Bone marrow (tissue), 2 donors: ENCODE results near the gene CD8B2.
"Not testable (repeated sequence)": the region's sequence is repeated elsewhere in the genome, so short reads cannot be mapped to it uniquely, and the experiment has no call there.

Source experiments
- DNase-seq, 2 donors: peaks; one replicate each; lab custom pipeline; 2025; lab: John Stamatoyannopoulos, UW

Gene CD8B2

DNA sequence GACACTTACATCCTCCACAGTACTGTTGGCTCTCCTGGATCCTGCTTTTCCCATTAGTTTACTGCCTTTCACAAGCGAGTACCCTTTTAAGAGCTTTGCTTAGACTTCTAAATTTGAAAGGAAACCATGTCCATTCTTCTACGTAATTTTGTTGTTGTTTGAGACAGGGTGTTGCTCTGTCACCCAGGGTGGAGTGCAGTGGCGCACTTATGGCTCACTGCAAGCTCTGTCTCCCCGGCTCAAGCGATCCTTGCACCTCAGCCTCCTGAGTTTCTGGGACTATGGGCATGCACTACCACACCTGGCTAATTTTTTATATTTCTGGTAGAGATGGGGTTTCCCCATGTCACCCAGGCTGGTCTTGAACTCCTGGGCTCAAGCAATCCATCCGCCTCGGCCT is 24.8 kb downstream of the CD8B2 start:
- DNase-seq, result not testable (repeated sequence)

DNA sequence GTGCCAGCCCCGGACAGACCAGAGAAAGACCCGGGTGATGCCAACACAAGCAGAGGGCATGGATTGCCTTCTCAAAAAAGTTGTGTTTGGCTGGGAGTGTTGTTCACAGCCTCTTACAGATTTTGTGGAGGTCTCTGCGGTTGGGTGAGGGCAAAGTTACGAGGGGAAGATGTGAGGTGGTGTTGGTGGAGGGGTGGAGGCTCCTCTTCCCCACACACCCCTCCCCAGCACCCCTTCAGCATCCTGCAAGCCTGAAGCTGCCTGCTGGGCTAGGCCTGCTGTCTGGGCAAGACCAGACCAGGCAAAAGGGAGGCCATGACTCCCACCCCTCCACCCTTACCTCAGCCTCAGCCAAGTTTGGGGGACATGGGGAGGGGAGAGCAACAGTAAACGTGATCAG is 26.2 kb downstream of the CD8B2 start:
- not testable (repeated sequence) for DNase-seq

DNA sequence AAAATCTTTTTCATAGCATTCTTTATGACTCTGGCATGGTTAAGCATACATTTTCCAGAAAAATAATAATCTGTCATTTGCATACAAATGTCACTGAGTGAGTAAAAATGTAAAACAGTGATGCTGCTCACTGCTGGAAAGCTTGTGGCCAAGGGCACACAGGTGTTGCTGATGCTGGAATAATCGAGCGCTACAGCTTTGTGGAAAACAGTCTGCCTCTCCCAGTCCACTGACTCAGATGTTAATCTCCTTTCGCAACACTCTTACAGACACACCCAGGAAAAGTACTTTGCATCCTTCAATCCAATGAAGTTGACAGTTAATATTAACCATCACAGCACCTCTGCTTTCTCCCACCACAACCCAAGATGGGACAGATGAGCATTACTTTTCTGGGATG is 27.7 kb downstream of the CD8B2 start:
- not testable (repeated sequence) for DNase-seq

DNA sequence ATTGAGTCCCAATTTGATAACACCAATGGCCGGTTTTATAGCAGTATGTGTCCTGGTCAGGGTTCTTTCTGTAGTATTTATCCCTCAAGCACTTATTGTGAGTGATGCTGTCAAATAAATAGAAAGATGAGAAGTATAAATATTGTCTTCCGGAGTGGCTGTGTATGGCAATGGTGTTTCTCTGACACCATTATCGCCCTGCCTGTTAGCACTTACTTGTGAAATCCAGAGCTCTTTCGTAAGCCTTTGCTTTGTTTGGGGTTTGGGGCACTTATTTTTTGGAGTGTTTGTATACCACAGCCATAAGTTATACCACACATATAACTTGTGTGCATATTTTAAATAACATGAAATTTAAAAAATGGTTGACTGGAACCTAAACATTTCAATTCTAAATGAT is 29.3 kb downstream of the CD8B2 start:
- no peak for DNase-seq

DNA sequence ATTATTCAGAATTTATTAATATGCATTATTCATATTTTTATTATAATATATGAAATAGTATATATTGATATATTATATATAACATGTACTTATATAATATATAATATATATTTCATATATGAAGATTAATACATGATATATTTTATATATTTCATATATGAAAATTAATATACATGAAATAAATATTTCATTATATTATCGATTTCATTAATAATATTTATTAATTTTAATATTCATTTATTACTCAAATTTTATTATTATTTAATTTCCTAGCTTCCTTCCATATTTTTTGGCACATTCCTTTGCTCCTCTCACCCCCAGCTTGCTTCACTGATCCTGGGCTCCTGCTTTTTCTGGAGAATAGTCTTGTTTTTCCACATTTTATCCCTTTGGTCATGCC is 29.7 kb downstream of the CD8B2 start:
- no peak for DNase-seq

DNA sequence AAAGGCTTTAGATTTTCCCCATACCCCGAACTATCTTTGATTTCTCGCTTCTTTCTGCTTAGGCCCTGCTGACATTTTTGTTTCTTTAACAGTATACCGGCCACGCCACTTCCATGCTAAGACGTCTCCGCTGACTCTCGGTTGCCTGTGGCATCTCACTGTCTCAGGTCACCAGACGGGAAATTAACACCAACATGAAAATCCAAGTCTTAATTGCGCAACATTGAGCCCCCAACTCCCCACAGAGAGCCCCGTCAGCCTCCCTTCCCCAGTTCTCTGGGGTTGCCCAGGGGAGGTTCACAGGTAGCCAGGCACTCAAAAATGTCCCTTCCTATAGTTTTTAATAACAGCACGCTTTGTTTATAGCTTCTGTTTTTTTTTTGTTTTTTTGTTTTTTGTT is 30.2 kb downstream of the CD8B2 start:
- no peak for DNase-seq

DNA sequence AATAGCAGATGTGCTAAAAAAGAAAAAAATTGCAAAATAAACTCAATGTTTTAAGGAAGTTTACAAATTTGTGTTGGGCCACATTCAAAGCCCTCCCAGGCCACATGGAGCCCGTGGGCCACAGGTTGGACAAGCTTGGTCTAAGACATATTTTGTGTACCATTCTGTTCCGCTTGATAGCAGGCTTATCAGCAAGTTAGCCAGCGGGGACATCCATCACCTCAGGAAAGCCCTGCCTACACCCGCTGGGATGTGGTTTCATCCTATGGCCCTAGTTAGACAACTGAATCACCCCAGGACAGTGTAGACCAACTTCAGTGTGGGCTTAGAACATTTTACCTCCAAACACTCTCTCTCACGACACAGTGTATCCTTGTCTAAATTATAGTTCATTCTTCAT is 32.6 kb downstream of the CD8B2 start:
- no peak for DNase-seq

DNA sequence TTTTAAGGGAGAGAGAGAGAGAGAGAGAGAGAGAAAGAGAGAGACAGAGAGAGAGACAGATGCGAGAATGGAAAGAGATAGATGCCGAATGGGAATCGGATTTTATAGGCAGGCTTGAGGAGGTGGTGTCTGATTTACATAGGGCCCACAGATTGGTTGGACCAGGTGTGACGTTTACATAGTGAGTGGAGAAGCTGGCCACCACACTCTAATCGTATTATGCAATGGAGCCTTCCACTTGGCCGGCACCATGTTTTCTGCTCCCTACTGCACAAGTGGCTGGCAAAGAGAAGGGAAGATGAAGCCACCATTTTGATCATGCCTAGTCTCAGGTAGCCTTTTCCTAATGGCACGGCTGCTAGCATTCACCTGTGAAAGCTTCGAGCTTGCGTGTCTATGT is 33.9 kb downstream of the CD8B2 start:
- DNase-seq, result no peak

DNA sequence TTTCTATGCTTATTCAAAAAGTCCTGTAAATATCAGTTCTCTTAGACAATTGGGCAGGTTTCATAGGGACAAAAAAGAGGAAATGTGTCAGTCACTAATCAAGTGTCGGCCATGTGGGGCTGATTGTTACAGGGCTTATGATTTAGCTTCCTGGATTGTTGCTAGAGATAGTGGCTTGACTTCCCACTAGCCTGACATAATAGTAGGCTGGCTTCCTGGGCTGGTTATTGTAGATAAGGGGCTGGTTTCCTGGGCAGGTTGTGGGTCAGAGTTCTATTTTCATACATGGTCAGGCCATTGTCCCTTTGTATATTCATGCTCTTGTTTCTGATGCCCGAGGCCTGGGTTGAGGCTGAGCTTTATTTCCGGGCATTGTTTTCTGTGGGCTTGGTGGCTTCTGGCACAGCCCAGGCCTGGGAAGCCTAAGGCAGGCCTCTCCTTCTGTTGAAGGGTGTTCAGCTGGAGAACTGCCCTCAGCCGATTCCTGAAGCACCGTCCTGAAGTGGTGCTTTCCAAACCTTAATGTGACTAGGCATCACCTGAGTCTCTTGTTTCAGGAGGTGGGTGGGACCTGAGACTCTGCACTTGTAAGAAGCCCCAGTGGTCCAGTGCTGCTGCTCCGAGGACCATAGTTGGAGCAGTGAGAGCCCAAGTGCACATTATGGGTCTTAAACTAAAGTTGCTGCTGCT is 37.0 kb downstream of the CD8B2 start:
- DNase-seq, result no peak

DNA sequence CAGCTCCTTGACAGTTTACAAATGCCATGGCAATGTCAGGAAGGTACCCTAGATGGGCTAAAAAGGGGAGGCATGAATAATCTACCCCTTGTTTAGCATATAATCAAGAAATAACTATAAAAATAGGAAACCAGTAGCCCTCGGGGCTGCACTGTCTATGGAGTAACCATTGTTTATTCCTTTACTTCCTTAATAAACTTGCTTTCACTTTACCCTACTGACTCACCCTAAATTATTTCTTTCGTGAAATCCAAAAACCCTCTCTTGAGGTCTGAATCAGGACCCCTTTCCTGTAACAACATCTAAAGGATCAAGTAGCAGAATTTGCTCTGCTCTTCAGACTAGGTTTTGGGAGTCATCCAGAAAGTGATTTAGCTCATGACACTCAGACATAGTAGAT is 43.7 kb downstream of the CD8B2 start:
- peak in 1 of 2 donors; percentile 10 for DNase-seq

DNA sequence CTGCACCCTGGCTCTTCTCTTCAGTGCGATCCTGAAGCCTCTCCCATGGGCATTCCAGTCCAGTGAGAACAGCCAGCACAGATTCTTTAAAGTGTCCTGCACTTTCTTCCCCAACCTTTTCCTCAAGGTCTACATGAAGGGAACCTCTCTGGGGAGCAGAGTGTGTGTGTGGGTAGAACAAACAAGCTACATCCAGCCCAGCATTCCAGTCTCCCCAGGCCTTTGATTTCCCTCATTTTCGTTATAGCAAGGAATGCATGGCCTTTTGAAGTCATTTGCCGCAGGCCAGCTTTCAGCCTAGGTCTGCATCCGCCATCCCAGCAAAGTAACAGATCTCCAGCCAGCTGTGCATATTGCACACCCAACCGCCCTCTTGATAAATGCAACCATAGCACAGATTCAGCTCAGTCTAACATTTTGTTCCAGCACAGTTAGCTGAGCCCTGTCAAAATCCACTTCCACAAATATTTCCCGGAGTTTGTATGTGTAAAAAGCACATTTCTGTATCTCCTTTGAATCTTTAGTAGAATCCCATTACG is 44.6 kb downstream of the CD8B2 start:
- DNase-seq, result no peak

DNA sequence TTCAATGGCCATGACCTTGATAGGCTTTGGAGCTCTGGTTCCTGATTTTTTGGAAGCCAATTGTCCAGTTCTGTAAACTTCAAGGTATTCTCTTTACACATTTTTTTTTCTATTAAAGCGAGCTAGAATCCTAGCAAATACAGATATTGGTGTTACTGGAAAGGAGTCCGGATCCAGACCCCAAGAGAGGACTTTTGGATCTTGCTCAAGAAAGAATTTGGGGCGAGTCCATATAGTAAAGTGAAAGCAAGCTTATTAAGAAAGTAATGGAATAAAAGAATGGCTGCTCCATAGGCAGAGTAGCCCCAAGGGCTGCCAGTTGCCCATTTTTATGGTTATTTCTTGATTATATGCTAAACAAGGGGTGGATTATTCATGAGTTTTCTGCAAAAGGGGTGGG is 45.1 kb downstream of the CD8B2 start:
- DNase-seq, result no peak

DNA sequence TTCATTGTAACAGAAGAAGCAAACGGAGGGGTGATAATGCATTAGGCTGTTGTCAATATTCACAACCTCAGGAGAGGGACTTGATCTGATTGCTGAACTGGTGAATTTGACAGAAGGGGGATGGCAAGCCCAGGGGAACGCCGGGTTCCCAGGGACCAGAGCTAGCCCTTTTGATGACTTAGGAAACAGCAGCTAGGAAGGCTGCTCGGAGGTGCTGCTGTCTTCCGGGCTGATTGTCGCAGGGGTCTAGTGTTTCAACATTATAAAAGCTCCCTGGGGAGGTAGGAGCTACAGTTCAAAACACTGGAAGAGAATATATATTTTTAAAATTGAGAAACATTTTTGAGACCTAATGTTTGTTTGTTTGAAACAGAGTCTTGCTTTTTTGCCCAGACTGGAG is 47.3 kb downstream of the CD8B2 start:
- DNase-seq, result no peak

DNA sequence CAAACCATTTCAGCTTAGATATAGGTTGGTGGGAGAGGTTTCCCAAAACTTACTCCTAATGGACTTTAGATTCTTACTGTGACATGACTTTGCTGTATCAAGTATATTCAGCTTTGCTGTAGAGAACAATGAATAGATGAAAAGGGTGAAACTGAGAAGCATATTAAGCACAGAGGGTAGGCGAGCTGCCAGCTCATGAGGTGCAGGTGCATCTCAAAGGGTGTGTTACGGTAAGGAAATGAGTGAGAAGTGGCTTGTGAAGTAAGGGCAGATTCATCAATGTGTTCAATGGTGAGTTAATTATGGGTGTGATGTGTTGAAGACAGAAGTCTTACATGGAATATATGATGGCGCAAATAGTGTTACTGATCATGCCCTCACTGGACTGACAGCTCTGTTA is 49.3 kb downstream of the CD8B2 start:
- no peak for DNase-seq

DNA sequence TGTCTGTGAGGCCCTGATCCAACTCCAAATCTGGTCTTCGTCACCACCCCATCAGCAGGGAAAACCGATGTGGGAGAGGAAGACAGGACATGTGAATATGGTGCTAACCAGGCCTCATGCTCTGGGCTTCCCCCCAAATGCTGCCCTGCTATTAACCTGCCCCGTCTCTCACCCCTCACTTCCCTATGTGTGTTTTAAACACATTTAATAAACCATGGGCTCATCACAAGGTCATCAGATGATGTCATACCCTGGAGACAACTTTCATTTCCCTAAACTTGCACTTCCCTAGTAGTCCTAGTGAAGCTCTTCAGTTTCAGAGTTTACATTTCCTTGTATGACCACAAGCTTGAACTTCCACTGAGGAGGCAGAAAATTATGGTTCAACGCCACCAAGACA is 49.9 kb downstream of the CD8B2 start:
- DNase-seq, result no peak

DNA sequence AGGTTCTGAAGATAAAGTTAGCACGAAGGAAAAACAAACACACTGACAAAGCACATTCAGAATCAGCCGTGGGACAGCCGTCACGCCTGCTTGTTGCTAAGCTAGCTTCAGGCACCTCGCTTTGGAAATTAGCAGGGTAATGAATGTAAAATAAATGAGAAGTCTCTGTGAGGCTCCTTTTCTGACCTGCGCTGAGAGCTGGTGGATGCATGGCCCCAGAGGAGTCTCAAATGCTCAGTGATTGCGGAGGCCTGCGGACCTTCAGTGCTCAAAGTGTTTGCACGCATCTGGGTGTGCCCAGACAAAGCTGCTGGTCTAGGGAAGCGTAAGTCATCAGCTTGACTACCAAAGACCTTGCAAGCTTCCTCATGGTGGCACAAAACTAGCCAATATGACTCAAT is 50.6 kb downstream of the CD8B2 start:
- no peak for DNase-seq

DNA sequence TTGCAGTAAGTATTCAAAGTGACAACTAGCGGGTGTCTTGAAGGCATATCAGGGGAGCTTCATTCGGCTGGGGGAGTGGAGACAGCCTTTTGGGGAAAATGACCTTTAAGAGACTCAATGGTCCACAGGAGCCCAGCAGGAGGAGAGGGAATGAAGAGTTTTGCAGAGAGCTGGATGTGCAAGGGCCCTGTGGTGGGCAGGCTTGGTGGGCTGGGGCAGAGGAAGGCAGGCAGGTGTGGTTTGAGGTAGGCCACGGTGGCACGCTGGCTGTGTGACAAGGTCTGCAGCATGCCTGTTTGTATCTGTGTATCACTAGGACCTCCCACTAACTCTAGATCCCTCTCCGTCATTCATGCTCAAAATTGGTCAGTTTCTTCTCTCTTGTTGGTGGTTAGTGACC is 53.7 kb downstream of the CD8B2 start:
- DNase-seq, result no peak

DNA sequence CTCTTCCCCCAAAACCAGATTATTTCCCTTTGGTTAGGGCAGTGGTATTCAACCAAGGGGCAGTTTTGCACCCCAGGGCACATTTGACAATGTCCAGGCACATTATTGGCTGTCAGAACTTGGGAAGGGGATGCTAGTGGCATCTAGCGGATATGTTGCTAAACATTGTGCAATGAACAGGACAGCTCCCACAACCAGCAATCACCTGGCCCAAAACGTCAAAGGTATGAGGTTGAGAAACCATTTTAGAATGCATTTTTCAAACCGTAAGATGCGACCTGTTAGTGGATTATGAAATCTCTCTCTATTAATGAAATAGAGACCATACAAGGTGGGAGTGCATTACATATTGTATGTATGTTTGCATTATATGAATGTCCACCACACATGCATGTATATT is 54.2 kb downstream of the CD8B2 start:
- no peak for DNase-seq

DNA sequence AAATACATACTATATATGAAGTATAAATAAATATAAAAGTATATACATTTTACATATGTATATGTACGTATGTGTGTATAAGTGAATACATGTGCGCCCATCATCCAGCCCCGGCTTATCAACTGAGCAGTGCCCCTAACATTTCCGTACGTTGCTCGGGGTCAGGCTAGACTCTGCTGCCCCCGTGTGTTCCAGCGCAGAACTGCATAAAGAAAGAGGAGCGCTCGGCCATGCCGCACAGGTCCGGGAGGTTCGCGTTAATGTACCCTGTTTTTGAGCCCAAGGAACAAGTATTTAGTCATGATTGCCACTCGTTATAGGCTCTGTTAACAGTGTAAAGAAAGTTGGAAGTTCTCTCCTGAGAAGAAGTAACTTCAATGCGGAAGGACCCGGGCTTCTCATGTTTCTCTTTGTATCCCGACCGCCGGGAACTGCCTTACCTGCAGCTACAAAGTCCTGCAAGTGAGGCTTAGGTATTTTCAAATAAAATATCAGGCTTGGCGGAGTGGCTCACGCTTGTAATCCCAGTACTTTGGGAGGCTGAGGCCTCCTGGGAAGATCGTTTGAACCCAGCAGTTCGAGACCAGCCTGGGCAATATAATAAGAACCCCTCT is 55.7 kb downstream of the CD8B2 start:
- DNase-seq, result peak; percentile 28 to 37

DNA sequence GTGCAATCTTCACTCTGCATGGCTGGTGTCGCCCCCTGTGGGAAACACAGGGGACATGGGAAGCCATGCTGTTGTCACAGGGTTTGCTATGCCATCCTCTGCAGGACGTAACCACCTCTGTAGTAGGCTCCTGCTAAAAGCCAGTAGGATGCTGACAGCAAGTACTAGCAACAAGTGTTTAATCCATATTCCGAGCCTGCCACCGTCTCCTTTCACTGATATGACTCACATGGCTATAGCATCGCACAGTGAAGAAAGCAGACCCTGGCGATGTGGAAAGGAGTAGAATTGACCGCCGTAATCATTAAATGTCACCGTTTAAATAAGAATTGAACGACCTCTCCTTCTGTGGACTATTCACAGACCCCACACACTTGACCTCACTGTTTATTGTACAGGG is 57.8 kb downstream of the CD8B2 start:
- no peak for DNase-seq

DNA sequence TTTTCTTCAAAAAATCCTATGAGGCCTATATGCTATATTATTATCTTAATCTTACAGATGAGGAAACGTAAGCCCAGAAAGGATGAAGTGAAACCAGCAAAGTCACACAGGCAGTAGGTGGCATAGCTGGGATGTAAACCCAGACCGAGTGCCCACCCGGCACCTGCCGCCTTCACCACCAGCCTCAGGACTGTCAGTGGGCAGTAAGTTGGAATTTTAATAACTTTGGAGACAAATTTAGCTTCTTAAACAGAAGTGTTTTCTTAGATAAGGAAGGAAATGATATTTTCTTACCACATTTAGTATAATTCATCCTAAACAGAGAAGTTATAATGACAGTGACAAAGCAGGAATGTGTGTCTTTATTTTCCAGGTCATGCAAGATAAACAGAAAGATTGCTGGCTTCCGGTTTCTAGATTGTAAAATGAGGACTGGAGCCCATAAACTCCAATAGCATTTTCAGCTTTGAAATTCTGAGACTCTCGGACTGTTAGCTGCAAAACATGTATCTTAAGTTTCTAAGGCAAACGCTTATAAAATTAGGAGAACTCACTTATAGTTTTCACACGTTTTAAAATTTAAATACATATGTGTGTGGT is 59.3 kb downstream of the CD8B2 start:
- DNase-seq, result peak in 1 of 2 donors; percentile 18

DNA sequence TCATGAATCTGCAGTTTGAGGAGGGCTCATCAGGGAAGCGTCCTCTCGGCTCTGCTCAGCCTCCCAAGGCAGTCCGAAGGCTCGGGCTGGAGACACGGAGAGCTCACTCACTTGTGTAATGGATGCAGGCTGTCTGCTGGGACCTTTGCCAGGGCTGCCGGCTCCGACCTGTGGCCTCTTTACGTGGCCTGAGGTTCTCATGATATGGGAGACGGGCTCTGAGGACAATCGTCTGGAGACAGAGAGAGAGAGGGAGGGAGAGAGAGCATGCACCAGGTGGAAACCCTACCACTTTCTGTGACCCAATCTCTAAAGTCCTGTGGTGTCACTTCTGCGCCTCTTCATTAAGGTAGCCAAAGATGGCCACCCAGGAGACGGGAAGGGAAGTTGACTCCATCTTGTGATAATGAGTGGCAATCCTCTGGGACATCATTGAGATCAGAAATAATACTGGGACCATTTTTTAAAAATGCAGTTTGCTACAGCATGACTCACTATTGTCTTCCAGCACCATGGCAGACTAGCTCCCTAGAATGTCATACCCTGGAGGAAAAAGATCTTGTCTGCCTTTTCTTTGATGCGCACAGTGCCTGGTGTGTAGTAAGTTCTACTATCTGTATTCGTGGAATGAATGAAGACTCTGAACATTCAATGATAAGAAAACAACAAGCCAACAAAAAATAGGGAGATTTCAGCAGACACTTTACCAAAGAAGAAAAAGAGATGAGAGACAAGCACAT is 60.2 kb downstream of the CD8B2 start:
- no peak for DNase-seq
